HCT116 (cell line): ENCODE measurements around the gene ITGA11. TPM values are rescaled to one million over a fixed set of nuclear protein-coding genes. Genes with fewer than 3 reads are reported as not detected.

ENCODE experiments used
- ATAC-seq: fragments of 200-7000 bp; cut with Tn5 transposase; 2 replicates; pipeline ENCODE4 v1.9.1; 2020; ENCODE audit warnings: mild to moderate bottlenecking, moderate library complexity
- BruUV-seq: library from RNA; stranded (reverse); fragments of 400-500 nt; replicated peaks from 2 replicates; lab custom pipeline; 2021; lab: Mats Ljungman, UMichigan
- CTCF ChIA-PET: fragments of 300-600 bp; sonication (Branson Sonifier 250); formaldehyde crosslinking; loops from one replicate; lab custom pipeline; 2021; ENCODE audit warnings: antibody characterized with exemption; lab: Charles Lee
- POLR2A ChIA-PET: fragments of 300-600, 350-600 bp; sonication (Branson Sonifier 250); formaldehyde crosslinking; loops from one replicate; lab custom pipeline; 2021; ENCODE audit warnings: antibody characterized with exemption; lab: Charles Lee
- RAD21 ChIA-PET, 2 experiments: fragments of 300-600 bp; sonication (Branson Sonifier 250); formaldehyde crosslinking; loops; one replicate each; lab custom pipeline; 2023; ENCODE audit warnings: low total read pairs in 2 of 2; ENCODE audit not compliant: uncharacterized antibody in 2 of 2, unreplicated experiment in 2 of 2, low non-redundant PET in 1 of 2; lab: Charles Lee
- DNase-seq: peaks from one replicate; pipeline ENCODE4 v3.0.0-alpha.2; 2010; ENCODE audit warnings: low read depth, low spot score
- H2AFZ ChIP-seq: fragments of 200-600 bp; shearing (Covaris generic), sonication (generic); 2 replicates; pipeline ENCODE4 v1.6.1; 2017; ENCODE audit warnings: low read depth, mixed run types, mixed read lengths, antibody characterized with exemption, low read length; ENCODE audit not compliant: poor library complexity, severe bottlenecking
- H3K27ac ChIP-seq: 2 replicates; pipeline ENCODE4 v1.5.1; 2012; ENCODE audit warnings: low read depth, low read length
- H3K27me3 ChIP-seq: fragments of 200-600 bp; sonication (generic); 2 replicates; pipeline ENCODE4 v1.6.1; 2016; ENCODE audit warnings: mixed run types, low read length, mixed read lengths; ENCODE audit not compliant: insufficient read depth
- H3K36me3 ChIP-seq, 2 experiments: fragments of 200-500 bp in 1 of 2; fragments of 200-600 bp in 1 of 2; sonication (Bioruptor generic) in 1 of 2; sonication (generic) in 1 of 2; 2 replicates each; pipeline versions ENCODE4 v1.5.1 to v1.6.1; 2014 to 2016; ENCODE audit warnings: low read length in 2 of 2, inconsistent platforms in 1 of 2, mixed read lengths in 1 of 2, mixed run types in 1 of 2; ENCODE audit not compliant: insufficient read depth in 2 of 2, control insufficient read depth in 1 of 2
- H3K4me1 ChIP-seq, 2 experiments: fragments of 200-600 bp in 1 of 2; sonication (generic) in 1 of 2; 2 replicates each; pipeline versions ENCODE4 v1.5.1 to v1.6.1; 2012 to 2017; ENCODE audit warnings: low read length in 2 of 2, inconsistent platforms in 1 of 2, mild to moderate bottlenecking in 1 of 2, mixed read lengths in 1 of 2, mixed run types in 1 of 2, moderate library complexity in 1 of 2; ENCODE audit not compliant: insufficient read depth in 2 of 2, control insufficient read depth in 1 of 2
- H3K4me2 ChIP-seq: fragments of 200-600 bp; sonication (generic); 2 replicates; pipeline ENCODE4 v1.6.1; 2017; ENCODE audit warnings: mixed run types, low read length, mixed read lengths
- H3K4me3 ChIP-seq, 2 experiments: fragments of 200-600 bp in 1 of 2; sonication (generic) in 1 of 2; replicated peaks in 1 of 2; 2 replicates each; pipeline ENCODE4 v1.5.1; 2011 to 2016; ENCODE audit warnings: low read length in 2 of 2, control low read depth in 1 of 2, low read depth in 1 of 2, mild to moderate bottlenecking in 1 of 2, mixed read lengths in 1 of 2, mixed run types in 1 of 2
- H3K79me2 ChIP-seq: fragments of 200-600 bp; sonication (generic); 2 replicates; pipeline ENCODE4 v1.6.1; 2017; ENCODE audit warnings: mild to moderate bottlenecking, mixed run types, low read length, moderate library complexity, mixed read lengths; ENCODE audit not compliant: insufficient read depth
- H3K9ac ChIP-seq: fragments of 200-600 bp; sonication (generic); 2 replicates; pipeline ENCODE4 v1.6.1; 2016; ENCODE audit warnings: low read length, mixed read lengths
- H3K9me2 ChIP-seq: fragments of 200-600 bp; sonication (generic), shearing (Covaris generic); 2 replicates; pipeline ENCODE4 v1.6.1; 2017; ENCODE audit warnings: mixed run types, mild to moderate bottlenecking, moderate library complexity; ENCODE audit not compliant: insufficient read depth
- H3K9me3 ChIP-seq, 2 experiments: fragments of 200-500 bp in 1 of 2; fragments of 200-600 bp in 1 of 2; sonication (Bioruptor generic) in 1 of 2; sonication (generic) in 1 of 2; 2 replicates each; pipeline ENCODE4 v1.6.1; 2014 to 2017; ENCODE audit warnings: low read length in 2 of 2, mixed read lengths in 2 of 2, inconsistent platforms in 1 of 2, low read depth in 1 of 2, mild to moderate bottlenecking in 1 of 2, mixed run types in 1 of 2, moderate library complexity in 1 of 2; ENCODE audit not compliant: control insufficient read depth in 1 of 2, insufficient read depth in 1 of 2
- H4K20me1 ChIP-seq: fragments of 200-600 bp; sonication (generic), shearing (Covaris generic); 2 replicates; pipeline ENCODE4 v1.6.1; 2017; ENCODE audit warnings: mixed run types, mild to moderate bottlenecking, moderate library complexity; ENCODE audit not compliant: insufficient read depth
- ATF3 ChIP-seq: IDR thresholded peaks from 2 replicates; pipeline ENCODE4 v1.6.1; 2012
- CEBPB ChIP-seq: IDR thresholded peaks from 2 replicates; pipeline ENCODE4 v1.6.1; 2012; ENCODE audit warnings: low read depth
- CTCF ChIP-seq, 3 experiments: fragments of 200-600 bp in 1 of 3; sonication (generic) in 1 of 3; IDR thresholded peaks in 2 of 3; conservative IDR thresholded peaks in 1 of 3; 2 replicates each; pipeline ENCODE4 v1.5.1; 2012 to 2017; ENCODE audit warnings: low read depth in 2 of 3, low read length in 2 of 3, antibody characterized with exemption in 1 of 3, borderline replicate concordance in 1 of 3, control low read depth in 1 of 3, mild to moderate bottlenecking in 1 of 3, mixed read lengths in 1 of 3, mixed run types in 1 of 3, moderate library complexity in 1 of 3; ENCODE audit not compliant: insufficient read depth in 1 of 3
- EGR1 ChIP-seq: IDR thresholded peaks from 2 replicates; pipeline ENCODE4 v1.6.1; 2012; ENCODE audit warnings: low read depth
- ELF1 ChIP-seq: IDR thresholded peaks from 2 replicates; pipeline ENCODE4 v1.6.1; 2012; ENCODE audit warnings: low read depth, borderline replicate concordance
- EZH2 ChIP-seq: fragments of 200-600 bp; sonication (generic); IDR thresholded peaks from 2 replicates; pipeline ENCODE4 v1.6.1; 2017; ENCODE audit warnings: antibody characterized with exemption, mixed run types
- FOSL1 ChIP-seq: IDR thresholded peaks from 2 replicates; pipeline ENCODE4 v1.6.1; 2012; ENCODE audit warnings: low read depth
- JUND ChIP-seq: IDR thresholded peaks from 2 replicates; pipeline ENCODE4 v1.6.1; 2012
- RAD21 ChIP-seq: IDR thresholded peaks from 2 replicates; pipeline ENCODE4 v1.6.1; 2012; ENCODE audit warnings: low read depth, mild to moderate bottlenecking
- REST ChIP-seq: IDR thresholded peaks from 2 replicates; pipeline ENCODE4 v1.6.1; 2012; ENCODE audit warnings: low read depth
- SIN3A ChIP-seq: IDR thresholded peaks from 2 replicates; pipeline ENCODE4 v1.6.1; 2012; ENCODE audit warnings: low read depth
- SRF ChIP-seq: IDR thresholded peaks from 2 replicates; pipeline ENCODE4 v1.6.1; 2012; ENCODE audit warnings: low read depth
- YY1 ChIP-seq: IDR thresholded peaks from 2 replicates; pipeline ENCODE4 v1.6.1; 2011; ENCODE audit warnings: low read length, low read depth, moderate library complexity, mild to moderate bottlenecking; ENCODE audit not compliant: insufficient replicate concordance; ENCODE audit errors: extremely low read depth
- intact Hi-C: fragments of 100-400 bp; cut with micrococcal nuclease; formaldehyde crosslinking; loops from 2 replicates; pipeline ENCODE4 v1.10.0; 2022
- total RNA-seq: library from RNA; stranded (reverse); gene quantifications from one replicate; pipeline ENCODE4 v1.2.1, GENCODE V29; 2021; ENCODE audit not compliant: unreplicated experiment

Gene ITGA11
- total RNA-seq, 1 experiment from 2014 or later, result not detected

GRCh38 chr15:68429691-68430470, 2.1 kb downstream of the ITGA11 start:
- CTCF ChIA-PET, result interaction anchor here (1.2 kb wide), 1 partner anchor 124 kb away, joined by 4 read pairs; no protein-coding TSS in a partner anchor
- H3K4me1 ChIP-seq, result no peaks in the 10 kb centered on the region
- intact Hi-C loops, result no loop called here
- H3K4me2 ChIP-seq, result no peak overlapping the region
- no peak for DNase-seq
- RAD21 ChIA-PET, result no interaction called here
- no peak for ATAC-seq
- H3K36me3 ChIP-seq, result no peaks in the 10 kb centered on the region
- no peak overlapping the region for H3K27ac ChIP-seq
- no TSS peak for BruUV-seq
- H2AFZ ChIP-seq, result no peak overlapping the region
- H4K20me1 ChIP-seq, result no peaks in the 10 kb centered on the region
- H3K27me3 ChIP-seq, result peaks cover 18% of the 10 kb centered on the region
- TF ChIP-seq ELF1 (no peak), RAD21 (no peak), CEBPB (no peak)
- H3K9me2 ChIP-seq, result no peaks in the 10 kb centered on the region
- no peak overlapping the region for H3K4me3 ChIP-seq
- H3K9ac ChIP-seq, result no peak overlapping the region
- POLR2A ChIA-PET, result no interaction called here
- H3K79me2 ChIP-seq, result no peaks in the 10 kb centered on the region
- no peaks in the 10 kb centered on the region for H3K9me3 ChIP-seq

GRCh38 chr15:68428431-68428940, 3.5 kb downstream of the ITGA11 start:
- no peak overlapping the region for H3K4me3 ChIP-seq
- H4K20me1 ChIP-seq, result no peaks in the 10 kb centered on the region
- no peak overlapping the region for H3K27ac ChIP-seq
- H3K9me2 ChIP-seq, result no peaks in the 10 kb centered on the region
- ChIA-PET POLR2A (no interaction called here), CTCF (no interaction called here), RAD21 (no interaction called here)
- intact Hi-C loops, result no loop called here
- TF ChIP-seq SRF (no peak), CTCF (IDR thresholded peaks at IDR 0.05 in 2 of 3, conservative IDR thresholded peaks at IDR 0.05 in 1 of 3; ENCODE audit: borderline replicate concordance in 1 of 3, insufficient read depth in 1 of 3, low read depth in 2 of 3, low read length in 2 of 3) (no peak), EZH2 (no peak), JUND (no peak), EGR1 (no peak), RAD21 (no peak), FOSL1 (no peak), SIN3A (no peak), ELF1 (no peak), REST (no peak), ATF3 (no peak), YY1 (no peak), CEBPB (no peak)
- no peak overlapping the region for H3K9ac ChIP-seq
- no peaks in the 10 kb centered on the region for H3K4me1 ChIP-seq
- ATAC-seq (no peak), DNase-seq (no peak)
- no peak overlapping the region for H3K4me2 ChIP-seq
- H3K9me3 ChIP-seq, result no peaks in the 10 kb centered on the region
- H2AFZ ChIP-seq, result no peak overlapping the region
- no peaks in the 10 kb centered on the region for H3K79me2 ChIP-seq
- peaks cover 11% of the 10 kb centered on the region; the same call in 1 of the 2 replicates for H3K27me3 ChIP-seq
- no TSS peak for BruUV-seq
- no peaks in the 10 kb centered on the region for H3K36me3 ChIP-seq
